NCI-H1092 (cell line): ENCODE results near the gene MORN1.
"Not testable (repeated sequence)": the region's sequence is repeated elsewhere in the genome, so short reads cannot be mapped to it uniquely, and the experiment has no call there.

Source experiments
- DNase-seq: peaks from one replicate; lab custom pipeline; 2025; lab: John Stamatoyannopoulos, UW

Gene MORN1

DNA sequence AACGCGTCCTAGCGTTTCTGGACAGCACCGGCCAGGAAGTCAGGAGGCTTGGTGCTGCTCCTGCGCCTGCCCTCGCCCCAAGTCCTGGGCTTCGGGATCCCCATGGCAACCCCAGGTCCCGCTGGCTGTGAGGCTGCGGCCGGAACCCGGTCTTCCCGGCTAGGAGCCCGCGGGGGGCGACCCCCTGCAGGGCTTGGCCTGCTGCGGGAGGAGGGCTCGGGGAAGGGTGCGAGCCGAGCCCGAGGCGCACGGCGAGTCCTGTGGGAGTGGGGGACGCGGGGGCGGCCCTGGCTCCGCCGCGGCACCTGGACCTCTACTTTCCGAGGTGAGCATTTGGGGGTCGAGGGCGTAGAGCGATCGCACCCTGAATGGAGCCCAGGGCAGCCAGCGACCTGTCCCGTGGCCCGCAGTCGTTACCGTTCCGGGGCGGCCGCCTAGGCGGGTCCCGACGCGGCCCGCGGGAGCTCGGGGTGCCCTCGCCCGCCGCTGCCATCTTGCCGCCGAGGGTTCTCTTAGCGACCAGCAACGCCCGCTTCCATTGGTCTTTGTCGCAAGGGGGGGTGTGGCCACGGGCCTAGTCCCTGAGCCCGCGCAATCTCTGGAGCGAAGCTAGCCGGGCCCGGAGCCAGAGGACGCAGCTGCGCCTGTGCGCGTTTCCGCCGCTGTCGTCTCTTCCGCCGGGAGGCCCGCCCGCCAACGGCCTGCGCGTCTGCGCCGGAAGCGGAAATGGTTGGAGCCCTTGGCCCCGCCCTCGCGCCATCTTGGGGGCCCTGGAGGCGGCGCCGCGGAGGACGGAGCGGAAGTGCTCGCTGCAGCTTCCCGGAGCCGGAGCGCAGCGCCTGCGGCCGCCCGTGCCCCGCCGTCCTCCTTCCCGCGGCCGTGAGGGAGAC lies at the start of gene MORN1, which contains the start of gene RER1:
MORN1 (minus strand) TSS at position 514 of the 890 bp plus-strand sequence; CDS start at position 493, 21 bp downstream.
RER1 (plus strand) TSS at position 801 of the 890 bp plus-strand sequence. CDS start 3,950 bp downstream, outside the sequence.
- DNase-seq: peak; percentile 94

DNA sequence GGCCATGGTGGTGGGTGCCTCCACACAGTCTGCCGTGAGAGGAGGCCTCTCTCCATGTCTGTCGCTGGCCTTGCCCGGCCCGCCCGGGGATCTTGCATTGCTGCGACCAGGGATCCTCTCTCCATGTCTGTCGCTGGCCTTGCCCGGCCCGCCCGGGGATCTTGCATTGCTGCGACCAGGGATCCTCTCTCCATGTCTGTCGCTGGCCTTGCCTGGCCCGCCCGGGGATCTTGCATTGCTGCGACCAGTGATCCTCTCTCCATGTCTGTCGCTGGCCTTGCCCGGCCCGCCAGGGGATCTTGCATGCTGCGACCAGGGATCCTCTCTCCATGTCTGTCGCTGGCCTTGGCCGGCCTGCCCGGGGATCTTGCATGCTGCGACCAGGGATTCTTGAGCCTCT lies 49.0 kb upstream of the MORN1 start:
- not testable (repeated sequence) for DNase-seq

DNA sequence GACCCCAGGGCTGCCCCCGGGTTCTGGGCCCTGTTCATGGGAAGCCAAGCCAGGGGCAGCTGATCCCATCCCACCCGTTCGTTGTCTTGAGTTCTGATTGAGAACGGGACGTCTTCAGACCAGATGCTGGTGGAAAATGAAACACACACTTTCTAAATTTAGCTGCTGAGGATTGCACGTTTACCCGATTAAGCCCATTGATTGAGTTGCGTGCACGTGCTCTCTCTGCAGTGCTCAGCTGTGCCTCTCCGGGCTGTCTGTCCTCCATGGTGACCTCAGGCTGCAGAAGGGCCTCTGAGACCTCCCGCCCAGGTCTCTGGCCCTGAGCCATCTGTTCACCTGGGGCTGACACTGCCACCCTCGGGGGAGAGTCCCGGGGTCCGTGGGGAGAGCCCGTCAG lies 48.0 kb upstream of the MORN1 start:
- DNase-seq: no peak

- no peak for DNase-seq
Measured at GRCh38 chr1:2438641-2439040, 47.3 kb upstream of the MORN1 start.

GRCh38 chr1:2438038-2438437 lies 46.7 kb upstream of the MORN1 start:
- no peak for DNase-seq

- DNase-seq: no peak
Measured at GRCh38 chr1:2437617-2438016, 46.3 kb upstream of the MORN1 start.

GRCh38 chr1:2436876-2437275 lies 45.5 kb upstream of the MORN1 start:
- DNase-seq: no peak

DNA sequence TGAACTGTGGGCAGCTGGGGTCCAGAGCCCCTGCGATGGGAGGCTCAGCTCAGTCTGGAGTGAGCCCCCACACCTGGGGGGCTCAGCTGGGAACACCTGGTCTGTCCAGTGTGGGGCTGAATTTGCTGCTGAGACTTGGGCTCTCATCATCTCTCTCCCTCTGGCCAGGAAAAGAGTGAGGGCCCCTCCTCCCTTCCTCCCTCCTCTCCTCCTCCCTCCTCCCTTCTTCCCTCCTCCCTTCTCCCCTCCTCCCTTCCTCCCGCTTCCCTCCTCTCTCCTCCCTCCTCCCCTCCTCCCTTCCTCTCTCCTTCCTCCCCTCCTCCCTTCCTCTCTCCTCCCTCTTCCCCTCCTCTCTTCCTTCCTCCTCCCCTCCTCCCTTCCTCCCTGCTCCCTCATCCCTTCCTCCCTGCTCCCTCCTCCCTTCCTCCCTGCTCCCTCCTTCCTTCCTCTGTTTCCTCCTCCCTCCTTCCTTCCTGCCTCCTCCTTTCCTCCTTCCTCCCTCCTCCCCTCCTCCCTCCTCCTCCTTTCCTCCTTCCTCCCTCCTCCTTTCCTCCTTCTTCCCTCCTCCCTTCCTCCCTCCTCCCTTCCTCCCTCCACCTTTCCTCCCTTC lies 44.5 kb upstream of the MORN1 start:
- no peak for DNase-seq

GRCh38 chr1:2435091-2435490 lies 43.7 kb upstream of the MORN1 start:
- DNase-seq: no peak

DNA sequence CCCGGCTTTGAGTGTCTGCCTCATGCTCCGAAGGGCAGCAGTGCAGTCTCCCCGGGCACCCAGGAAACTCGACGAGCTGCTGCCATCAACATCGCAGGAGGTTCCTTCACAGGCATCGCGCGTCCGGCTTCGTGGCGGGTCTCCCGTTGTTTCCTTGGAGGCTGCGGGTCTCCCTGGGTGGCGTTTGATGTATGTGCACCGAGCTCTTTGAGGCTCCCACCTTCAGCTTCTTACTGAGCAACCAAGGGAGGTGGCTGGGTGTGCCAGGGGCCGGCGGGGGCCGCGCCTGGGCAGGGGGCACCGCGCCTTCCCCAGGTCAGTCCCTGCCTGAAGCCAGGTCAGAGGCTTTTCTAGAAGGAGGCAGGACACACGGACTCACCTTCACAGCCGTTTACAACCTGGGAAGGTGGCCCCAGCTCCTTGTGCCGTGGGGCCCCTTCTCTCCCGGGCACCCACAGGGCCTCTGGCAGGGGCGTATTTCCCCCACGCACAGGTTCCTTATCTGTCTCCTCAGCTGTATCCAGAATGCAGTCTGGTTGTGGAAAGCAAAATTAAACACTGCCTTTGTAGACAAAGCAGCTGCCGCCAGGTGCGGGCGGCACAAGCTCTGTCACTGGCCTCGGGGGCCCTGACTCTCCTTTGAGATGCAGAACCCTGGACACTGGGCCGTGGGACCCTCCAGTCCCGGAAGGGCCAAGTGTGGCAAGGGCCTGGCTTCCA lies 42.7 kb upstream of the MORN1 start:
- DNase-seq: no peak

DNA sequence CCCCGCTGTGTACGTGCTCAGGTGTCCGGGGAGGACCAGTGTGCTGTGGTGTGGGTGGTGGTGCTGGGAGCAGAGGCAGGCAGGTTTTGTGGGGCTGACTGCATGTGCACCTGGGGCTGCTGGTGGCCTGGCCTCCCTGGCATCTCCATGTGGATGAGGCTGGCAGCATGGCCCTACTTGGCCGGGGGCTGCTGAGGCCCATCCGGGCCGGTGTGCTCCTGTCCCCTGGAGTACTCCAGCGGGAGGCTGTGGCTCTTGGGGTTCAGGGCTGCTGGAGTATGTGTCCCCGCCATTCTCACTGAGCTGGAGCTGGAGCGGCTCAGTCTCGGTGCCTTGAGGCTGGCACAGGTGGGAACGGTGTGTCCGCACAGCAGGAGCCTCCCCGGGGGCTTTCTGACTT lies 41.8 kb upstream of the MORN1 start:
- no peak for DNase-seq

DNA sequence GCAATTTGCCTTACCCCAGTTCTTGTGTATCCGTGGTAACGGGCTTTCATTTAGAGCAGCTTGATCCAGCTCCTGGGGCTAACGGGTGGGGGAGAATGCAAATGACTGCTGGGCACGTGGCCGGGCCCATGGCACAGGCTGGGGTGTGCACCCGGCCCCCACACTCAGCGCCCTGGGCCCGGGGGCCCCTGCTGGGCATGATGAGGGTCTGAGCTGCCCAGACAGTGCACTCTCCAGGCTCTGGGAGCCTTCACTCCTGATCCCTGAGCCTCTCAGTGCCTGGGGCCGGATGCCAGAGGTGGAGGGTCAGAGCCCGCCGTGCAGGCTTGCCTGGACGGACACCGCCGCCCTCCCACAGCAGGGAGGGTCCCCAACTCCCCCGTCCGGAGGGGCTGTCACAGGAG lies 41.1 kb upstream of the MORN1 start:
- DNase-seq: no peak

GRCh38 chr1:2431518-2431917 lies 40.2 kb upstream of the MORN1 start:
- DNase-seq: no peak

DNA sequence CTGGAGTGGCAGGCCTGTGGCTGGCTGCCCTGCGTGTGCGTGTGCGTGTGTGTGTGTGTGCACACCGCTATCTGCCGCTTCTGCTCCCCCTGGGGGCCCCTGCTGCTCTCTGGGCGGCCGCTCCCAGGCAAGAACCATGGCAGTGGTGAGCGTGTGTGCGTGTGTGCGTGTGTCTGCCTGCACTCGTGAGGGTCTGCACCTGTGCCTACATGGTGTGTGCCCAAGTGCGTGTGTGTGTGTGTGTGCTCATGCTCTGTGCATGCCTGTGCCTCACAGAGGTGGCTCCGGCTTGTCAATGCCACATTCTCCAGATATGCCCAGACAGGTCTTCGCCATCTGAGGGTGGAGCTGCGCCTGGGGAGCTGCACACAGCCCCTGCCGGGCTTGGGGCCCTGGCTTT lies 39.7 kb upstream of the MORN1 start:
- DNase-seq: no peak

DNA sequence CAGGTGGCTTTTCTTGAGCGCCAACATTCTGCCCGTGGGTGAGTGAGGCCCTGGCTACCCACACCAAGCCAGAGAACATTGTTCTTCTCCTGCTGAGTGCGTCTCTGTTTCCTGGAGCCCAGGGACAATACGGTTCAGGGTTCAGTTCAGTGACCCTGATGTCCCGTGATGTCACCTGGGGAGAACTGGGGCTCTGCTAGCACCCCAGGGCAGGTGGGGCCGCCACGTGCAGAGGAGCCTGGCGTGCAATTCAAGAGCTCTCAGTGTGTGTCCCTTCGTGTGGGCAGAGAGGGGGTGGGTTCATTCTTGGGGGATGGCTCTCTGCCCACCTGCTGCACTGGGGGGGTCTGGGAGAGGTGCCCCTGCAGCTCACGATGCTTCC lies 39.2 kb upstream of the MORN1 start:
- DNase-seq: no peak

GRCh38 chr1:2429780-2430591 lies 38.6 kb upstream of the MORN1 start:
- no peak for DNase-seq

DNA sequence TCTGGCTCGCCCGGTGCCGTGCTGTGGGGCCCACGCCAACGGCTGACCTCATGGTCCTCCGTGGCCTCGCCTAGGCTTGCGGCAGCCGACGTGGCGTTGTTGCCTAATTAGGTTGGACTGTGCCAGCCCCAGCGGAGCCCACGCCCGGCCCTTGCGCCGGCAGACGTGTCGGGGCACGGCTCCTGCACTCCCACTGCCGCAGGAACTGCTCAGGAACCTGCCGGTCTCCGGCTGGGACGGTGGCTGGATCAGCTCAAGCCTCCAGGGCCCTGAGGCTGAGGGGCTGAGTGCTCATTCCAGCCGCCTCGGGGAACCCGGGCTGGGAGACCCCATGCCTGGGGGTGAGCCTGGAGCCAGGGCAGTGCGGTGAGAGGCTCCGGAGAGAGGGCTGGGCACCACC lies 37.1 kb upstream of the MORN1 start:
- DNase-seq: no peak

DNA sequence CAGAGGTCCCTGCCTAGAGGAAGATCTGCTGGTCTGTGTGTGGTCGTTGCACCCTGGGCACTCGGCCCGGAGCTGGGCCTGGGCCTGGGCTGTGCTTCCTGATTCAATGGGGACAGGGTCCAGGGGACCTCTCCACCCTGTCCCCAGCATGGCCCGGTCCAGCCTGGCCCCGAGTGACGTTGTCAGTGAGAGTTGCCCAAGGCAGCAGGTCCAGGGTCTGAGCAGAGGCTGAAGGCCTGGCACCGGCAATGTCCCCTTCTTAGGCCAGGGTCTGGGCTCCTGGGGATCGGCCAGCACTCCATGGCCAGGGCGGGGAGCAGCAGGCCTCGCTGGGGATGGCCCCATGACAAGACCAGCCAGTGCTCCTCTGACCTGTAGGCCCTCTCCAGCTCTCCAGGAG lies 36.6 kb upstream of the MORN1 start:
- DNase-seq: no peak

DNA sequence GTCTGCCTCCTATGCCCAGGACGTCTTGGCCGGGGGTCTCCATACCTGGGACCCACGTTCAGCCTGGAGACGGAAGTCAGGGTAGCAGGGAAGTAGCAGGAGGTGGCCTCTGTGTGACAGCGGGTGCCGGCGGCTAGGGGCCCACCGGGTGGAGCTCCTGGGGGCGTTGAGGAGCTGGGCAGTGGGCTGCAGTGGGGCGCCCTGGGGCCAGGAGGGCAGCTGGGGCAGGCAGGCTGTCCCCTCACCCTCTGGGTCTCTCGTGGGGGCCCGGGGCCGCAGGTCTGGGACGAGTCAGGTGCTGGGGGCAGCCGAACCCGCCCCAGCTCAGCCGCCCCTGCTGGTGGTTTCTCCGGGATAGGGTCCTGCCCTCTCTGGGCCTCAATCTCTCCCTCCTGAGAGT lies 35.7 kb upstream of the MORN1 start:
- no peak for DNase-seq

GRCh38 chr1:2426540-2426939 lies 35.2 kb upstream of the MORN1 start:
- DNase-seq: no peak

GRCh38 chr1:2425892-2426291 lies 34.5 kb upstream of the MORN1 start:
- DNase-seq: no peak

DNA sequence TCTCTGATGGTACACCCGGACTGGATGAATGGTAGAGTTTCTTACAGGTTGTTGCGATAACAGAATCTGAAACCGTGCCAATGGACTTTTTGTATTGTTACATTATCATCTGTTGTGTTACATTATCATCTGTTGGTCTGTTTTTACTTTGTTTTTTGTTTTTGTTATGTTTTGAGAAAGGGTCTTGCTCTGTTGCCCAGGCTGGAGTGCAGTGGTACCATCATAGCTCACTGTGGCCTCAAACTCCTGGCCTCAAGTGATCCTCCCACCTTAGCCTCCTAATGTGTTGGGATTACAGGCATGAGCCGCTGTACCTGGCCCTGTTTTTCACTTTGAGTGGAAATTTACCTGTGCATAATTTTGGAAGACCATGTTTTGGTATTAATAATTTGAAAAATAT lies 31.2 kb upstream of the MORN1 start:
- no peak for DNase-seq
